CD4-positive, alpha-beta T cell treated with Interferon alpha-2 for 1 hour (primary cell): ENCODE data around the gene TRIM38.
"Not testable (repeated sequence)": the region's sequence is repeated elsewhere in the genome, so short reads cannot be mapped to it uniquely, and the experiment has no call there.

Experiments used
- DNase-seq, 2 donors: peaks; one replicate each; pipeline ENCODE4 v3.0.0-alpha.2; 2020 to 2022

The TRIM38 gene, protein sequence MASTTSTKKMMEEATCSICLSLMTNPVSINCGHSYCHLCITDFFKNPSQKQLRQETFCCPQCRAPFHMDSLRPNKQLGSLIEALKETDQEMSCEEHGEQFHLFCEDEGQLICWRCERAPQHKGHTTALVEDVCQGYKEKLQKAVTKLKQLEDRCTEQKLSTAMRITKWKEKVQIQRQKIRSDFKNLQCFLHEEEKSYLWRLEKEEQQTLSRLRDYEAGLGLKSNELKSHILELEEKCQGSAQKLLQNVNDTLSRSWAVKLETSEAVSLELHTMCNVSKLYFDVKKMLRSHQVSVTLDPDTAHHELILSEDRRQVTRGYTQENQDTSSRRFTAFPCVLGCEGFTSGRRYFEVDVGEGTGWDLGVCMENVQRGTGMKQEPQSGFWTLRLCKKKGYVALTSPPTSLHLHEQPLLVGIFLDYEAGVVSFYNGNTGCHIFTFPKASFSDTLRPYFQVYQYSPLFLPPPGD

DNA sequence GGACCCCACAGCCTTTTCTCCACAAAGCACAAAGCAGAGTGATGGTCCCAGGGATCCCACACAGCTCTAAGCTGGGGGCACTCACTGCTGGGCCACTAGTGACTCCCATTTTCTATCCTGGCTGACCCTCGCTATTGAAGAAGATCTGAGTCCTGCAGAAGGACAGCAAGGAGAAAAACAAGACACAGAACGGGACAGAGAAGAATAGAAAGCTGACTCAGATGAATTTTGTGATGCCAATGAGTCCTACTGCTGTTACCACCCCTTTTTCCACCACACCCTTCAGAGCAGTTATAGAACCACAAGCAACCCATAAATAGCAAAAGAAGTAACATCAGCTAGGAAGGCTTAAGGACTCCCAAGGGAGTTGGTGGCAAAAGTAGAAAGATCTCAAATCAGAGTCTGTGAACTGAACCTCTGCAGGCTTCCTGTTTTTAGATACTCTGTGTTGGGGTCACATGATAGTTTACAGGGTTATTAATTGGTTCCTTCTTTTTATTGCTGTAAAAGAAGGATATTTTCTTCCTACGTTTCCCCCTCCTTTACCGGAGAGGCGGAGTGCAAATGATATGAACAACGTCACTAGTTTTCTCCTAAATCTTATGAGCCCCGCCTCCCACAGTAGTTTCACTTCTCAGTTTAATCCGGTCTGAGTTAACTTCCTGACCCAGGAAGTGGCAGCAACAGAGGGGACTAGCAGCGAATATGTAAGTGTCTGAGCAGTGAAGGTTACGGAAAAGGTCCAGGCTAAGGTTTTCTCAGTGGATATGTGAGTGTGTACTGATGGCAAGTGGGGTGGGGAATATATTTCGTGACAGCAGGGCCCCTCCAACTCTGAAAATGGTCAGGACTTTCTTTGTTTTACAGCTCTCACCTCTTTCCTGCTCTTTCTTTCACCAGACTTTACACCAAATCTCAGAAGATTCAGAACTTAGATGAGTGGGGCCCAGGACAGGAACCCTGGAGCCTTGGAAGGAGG, at the start of gene TRIM38:
TRIM38 (plus strand) TSS at position 654 of the 979 bp plus-strand sequence. CDS start 3,721 bp downstream, outside the sequence.
- peak; percentile 91 to 95 for DNase-seq

DNA sequence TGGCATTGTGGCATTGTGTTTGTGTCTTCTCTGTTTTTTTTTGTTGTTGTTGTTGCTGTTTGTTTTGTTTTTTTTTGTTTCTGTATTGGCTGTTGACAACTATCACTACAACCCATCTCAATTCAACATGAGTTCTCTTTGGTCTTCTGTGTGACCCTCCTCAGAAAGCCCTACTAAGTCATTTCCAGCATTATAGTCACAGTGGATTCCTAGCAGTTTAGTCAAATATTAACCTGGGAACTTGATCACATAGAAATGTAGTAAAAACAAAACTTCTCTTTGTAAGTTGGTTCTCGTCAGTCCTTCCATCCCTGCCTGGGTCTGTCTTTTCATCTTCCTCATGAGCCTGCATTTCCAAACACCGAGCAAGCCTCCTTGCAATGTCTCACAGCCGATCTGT, 48.9 kb upstream of the TRIM38 start:
- DNase-seq, result no peak

DNA sequence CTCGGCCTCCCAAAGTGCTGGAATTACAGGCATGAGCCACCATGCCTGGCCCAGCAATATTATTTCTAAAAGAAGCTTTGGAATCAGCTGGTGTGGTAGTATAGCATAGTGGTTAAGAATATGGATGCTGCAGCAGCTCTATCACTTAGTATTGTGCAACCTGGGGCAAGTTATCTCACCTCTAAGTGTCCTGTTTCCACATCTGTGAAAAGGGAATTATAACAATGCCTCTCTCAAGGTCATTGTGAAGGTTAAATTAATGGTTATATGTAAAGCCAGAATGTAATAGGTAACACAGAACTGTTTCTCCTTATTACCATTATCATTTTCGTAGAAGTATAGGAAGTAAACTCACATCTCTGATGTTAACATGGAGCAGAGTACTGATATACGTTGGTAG, 46.3 kb upstream of the TRIM38 start:
- no peak for DNase-seq

DNA sequence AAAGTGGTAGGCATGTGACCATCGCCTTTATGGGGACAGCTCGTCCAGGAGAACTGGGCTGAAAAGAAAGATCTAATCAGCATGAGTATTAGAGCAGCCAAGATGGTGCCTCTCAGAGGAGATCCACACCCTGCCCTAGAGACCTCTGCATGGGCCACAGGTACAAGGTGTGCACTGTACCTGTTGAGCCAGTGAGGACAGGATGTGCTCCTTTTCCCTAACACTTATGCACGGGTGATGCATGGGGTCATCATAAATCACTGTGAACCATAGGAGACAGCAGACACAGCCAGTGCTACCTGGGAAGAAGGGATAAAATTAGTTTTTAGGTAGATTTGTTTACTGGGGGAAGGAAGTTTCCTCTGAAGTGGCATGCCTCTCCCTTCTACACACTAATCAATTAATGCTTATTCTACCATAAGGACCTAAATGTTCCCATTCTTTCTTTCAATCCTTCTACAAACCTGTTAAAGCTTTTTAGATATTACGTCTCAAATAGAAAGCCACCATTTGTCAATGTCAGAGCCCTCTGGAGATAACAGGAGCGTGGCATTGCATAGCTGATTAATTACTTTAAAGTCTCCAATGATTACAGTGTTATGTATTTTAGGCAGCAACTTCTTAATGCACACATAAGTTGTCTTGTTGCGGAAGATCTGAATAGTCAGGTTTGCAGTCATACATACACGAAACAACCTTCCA, 45.7 kb upstream of the TRIM38 start:
- DNase-seq, result no peak

DNA sequence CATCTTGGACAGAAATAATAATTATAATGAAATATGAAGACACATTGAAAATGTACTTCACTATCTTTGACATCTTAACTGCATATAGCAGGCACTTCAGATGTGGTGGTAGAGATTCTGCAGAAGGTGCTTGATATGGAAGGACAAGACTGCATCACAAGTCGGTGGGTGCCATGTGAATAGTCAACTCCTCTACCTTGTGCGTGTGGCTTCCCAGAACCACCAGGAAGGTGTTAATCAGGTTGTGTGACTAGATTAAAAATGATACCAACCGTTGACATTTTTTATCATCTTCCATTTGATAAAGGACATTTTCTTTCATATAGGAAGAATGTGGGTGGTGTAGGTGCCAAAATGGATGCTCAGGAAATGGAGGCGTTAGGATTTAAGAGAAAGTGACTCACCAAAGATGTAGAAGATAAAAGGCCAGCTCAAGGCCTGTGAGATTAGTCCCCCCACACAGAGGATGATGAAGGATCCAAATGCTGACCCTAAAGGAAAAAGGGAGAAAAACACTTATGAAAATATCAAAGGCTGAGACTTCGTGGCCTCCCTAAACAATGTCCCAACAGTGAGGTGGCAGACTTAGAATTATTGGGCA, 44.4 kb upstream of the TRIM38 start:
- DNase-seq, result no peak

DNA sequence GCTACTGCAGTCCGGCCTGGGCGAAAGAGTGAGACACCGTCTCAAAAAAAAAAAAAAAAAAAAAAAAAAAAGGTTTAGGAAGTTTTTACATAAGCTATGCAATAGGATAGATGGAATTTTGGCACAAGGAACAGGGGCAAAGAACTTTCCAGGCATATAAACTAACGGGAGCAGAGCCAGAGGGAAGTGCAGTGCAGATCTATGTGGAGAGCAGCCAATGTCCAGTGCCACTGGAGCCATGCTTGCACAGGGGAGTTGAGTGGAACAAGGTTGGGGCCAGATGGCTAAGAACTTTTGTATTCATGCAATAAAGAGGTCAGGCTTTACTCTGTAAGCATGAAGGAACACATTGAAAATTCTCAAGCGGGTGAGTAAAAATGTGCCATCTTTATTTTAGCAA, 42.9 kb upstream of the TRIM38 start:
- no peak for DNase-seq

DNA sequence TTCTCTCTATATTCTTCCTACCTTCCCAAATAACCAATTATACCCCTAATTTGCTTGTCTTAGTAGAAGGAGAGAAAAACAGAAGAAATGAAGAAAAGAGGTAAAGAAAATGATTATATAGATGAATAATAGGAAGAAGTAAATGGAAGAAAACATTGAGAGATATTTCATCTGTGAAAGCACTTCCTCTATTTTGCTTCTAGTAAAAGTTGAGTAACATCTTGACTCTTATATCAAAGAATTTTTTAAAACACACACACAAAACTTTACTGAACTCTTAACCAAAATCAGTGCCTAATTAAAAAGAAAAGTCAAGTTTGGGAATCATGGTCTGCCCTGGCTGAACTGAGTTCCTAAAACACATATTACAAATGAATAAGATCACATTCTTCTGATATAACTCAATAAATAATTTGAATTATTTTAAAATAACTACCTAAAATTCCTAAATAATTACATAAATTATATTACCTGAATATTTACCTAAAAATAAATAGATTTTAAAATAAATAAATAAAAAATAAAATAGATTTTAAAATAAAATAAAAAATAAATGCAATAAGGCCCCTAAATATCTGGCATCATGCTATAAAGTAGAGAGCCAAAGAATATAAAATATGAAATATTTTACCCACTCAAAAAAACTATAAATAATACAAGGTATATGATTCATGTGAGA, 40.9 kb upstream of the TRIM38 start:
- DNase-seq, result no peak

DNA sequence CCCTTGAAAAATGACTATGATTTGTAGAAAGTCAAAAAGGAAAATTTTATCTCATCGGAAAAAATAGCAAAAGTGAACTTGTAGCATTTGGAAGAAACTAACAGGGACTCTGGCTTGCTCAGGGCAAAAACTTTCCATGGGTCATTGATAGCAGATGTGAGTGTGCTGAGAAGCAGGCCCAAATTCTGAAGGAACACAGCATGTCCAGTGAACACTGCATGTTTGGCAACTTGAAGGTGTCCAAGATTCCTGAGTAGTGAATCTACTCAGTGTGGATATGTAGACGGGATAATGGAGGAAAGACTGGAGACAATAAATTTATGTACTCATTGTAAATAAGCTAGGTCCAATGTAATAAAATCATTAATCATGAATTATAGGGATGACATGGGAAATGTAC, 40.3 kb upstream of the TRIM38 start:
- no peak for DNase-seq

DNA sequence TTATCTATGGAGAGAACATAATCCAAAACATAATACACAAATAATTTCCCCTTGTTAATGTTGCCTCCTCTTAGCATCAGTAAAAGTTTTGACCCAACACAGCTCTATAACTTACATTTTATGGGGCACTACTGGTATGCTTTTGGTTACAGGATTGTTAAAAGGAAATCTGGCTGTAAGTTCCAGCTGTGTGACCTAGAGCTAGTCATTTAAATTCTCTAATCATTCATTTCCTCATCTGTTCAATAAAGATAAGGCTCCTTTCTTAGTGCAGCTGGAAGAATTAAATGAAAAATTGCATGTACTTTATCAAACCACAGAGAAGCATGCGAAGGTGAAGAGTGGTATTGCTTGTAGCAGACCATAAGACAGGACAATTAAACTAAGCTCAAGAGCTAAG, 36.7 kb upstream of the TRIM38 start:
- no peak for DNase-seq

DNA sequence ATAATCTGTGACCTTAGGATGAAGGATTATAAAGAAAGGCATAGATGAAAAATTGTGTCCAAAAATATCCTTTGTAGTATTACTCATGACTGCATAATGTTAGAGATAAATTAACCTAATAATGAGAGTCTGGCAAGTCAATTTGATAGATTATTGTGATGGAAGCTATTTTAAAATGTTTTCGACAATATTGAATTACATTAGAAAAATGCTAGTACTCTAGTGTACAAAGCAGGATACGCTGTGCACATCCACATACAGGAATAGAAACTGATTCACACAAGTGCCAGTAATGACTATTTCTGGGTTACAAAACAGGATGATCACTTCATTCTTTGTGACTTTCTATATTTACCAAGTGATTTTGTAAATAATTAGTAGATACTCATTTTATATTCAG, 35.4 kb upstream of the TRIM38 start:
- no peak for DNase-seq

DNA sequence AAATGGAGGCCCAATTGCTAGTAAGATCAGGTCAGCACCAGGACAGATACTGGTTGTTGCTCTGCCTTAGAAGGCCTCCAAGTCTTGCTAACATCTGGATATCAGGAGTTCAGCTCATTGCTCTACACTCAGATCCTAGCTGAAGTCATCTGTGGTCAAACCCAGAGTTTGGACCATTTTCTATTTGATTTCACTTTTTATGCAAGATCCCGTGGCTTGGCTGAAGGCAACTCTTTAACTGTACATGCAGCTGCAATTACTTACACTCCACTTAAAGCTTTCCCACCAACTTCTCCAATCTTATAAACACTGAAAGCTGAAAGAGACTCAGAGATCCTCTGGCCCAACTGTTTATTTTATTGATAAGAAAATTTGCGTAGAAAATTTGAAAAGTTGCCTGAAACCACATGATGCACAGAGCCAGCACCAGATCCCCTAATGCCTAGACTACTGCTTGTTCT, 34.8 kb upstream of the TRIM38 start:
- no peak for DNase-seq

DNA sequence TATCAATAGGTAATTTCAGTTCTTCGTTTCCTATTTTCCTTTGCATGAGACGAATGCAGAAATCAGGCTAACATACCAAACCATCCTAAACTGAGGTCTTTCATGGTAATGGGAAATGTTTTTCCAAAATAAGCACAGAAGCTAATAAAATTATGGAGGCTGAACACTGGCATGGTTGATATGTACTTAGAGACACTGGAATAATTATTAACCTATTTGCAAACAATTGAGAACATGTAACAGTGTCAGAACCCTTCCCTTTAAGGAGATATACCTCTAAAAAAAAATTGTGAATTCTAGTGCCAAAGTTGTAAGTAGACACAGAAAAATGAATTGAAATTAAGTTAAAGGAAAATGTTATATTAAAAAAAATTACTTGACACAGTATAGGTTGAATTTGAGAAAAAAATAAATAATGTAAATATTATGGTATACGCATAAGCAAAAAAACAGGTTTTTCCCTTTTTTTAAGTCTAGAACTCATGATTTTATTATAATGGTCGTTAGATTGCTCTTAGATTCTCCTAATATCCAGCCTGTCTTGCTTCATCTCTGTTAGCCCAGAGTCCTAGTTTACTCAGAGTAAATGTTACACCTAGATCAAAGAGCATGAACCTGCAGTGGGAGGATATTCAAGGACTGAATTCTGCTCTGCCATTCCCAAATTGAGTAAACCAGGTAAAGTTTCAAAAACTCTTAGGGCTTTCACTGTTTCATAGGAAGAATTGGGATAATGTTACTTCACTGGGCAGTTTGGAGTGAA, 33.9 kb upstream of the TRIM38 start:
- DNase-seq, result no peak

DNA sequence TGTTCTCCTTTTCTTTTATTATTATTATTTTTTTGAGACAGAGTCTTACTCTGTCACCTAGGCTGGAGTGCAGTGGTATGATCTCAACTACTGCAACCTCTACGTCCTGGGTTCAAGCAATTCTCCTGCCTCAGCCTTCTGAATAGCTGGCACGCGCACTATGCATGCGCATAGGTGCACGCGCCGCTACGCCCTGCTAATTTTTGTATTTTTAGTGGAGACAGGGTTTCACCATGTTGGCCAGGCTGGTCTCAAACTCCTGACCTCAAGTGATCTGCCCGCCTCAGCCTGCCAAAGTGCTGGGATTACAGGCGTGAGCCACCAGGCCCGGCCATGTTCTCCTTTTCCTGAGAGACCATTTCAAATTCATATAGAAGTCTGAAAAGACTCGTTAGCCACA, 32.8 kb upstream of the TRIM38 start:
- DNase-seq, result not testable (repeated sequence)

DNA sequence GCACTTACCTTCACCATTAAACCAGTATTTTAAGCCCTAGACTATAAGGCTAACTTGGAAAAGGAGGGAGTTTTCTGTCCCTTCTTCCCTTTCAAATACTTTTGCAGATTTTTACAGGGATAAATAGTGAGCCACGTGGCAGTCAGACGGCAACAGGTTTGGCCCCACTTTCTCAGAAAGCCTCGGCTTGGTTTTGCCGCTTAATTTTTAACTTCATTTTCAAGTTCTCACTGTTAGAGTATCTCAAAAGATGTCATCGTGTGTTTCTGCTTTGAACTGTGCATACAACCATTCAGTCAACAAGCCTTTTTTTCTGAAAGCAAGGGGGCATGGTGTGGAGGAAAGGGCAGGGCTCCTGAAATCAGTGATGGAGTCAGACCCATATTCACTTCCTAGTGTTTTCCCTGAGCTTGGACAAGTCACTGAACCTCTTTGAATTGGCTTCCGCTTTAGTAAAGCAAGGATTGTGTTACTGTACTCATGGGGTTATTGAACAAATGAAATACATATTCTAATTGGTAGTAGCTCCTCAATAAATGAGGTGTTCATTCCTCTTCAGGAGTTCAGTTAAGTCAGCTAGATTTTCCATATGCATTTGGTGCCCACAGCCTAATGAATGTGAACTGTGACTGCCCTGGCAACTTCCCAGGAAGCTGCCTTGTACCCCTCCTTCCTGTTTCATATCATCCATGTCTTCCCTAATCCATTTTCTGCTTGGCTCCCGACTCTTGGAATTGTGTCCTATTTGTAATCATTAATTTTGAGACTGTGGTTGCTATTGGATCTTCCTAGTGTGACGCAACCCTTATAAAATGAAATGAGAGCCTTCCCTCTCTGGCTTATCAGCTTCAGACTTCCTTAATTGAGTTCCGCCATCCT, 31.8 kb upstream of the TRIM38 start, which contains the start of gene SLC17A2:
SLC17A2 (minus strand) TSS at position 160 of the 879 bp plus-strand sequence. CDS start 4,895 bp downstream, outside the sequence.
- no peak for DNase-seq

DNA sequence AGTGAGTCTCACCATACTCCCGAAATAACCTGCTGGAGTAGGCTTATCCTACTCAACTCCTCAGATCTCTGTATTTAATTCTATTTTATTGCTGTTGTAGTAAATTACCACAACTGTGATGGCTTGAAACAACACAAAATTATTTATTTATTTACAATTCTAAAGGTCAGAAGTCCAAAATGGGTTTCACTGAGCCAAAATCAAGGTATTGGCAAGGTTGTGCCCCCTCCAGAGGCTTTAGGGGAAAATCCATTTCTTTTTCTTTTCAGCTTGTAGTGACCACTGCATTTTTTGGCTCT, 31.2 kb upstream of the TRIM38 start:
- DNase-seq, result no peak

DNA sequence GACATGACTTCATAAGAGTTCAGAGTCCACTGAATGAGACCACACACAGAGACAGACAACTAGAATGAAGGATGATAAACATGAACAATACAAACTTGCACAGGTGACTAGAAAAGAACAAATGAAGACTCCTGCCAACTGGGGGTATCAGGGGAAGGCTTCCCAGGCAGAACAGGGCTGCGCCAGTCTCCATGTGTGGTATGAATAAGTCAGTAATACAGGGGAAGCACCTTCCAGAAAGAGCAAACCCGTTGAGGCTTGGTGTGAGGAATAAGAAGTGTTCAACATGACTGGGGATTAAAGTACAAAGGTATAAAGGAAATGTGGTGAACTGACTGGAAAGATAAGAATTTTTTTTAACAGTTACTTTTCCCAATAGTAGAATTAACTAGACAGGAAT, 28.4 kb upstream of the TRIM38 start:
- no peak for DNase-seq

DNA sequence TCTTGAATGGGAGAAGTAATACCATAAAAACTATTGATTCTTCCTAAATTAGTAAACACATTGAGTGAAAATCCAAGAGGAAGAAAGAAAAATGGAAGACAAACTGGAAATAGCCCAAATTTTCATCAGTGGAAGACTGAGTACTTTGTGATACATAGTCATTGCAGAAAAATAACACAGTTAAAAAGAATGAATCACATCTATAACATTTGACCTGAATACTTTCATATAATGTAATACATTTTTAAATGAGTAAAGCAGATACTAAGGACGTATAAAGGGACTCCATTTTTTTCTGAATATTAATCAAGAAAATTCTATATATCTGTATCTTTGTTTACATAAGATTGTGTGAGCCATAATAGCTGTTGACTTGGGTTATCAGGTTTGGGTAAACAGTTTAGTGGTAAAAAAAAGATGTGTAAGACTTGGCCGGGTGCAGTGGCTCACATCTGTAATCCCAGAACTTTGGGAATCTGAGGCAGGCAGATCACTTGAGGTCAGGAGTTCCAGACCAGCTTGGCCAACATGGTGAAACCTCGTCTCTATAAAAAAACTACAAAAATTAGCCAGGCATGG, 27.8 kb upstream of the TRIM38 start:
- DNase-seq, result no peak

DNA sequence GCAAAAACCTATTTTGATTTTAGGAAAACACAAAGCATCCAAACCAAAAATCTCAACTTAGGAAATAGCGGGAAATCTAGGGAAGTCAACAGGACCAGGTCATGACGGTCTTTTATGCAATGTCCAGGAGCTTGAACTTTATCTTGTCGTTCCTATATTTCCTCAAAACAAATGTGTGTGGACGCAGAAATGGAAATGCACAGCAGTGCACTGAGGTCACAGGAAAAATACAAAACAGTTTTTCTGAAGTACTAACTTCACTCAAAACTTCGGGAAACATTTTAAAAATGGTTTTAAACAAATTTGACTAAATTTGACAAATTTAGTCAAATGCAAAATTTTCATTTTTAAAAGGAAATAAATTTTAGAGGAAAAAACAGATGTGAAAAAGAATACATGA, 26.6 kb upstream of the TRIM38 start:
- no peak for DNase-seq

DNA sequence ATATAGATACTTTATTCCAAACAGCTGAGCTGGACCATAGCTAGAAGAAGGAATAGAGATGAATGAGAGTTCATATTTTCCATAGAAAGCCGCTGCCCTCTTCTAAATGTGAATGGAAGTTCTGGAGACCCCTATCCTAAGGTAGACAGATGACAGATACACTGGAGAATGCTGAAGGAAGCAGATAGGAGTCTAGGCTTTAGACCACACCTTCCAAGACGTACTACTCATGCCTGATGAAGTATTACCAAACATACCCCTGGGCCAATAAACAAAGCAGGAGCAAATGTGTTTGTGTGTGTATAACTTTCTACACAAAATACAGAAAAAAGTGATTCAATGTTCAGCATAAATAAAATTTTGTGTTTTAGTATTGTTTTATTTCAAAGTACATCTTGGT, 23.0 kb upstream of the TRIM38 start:
- DNase-seq, result no peak
